ENCODE measurements around the gene FAM72D.
"Not testable (repeated sequence)": the region's sequence is repeated elsewhere in the genome, so short reads cannot be mapped to it uniquely, and the experiment has no call there.

DNA sequence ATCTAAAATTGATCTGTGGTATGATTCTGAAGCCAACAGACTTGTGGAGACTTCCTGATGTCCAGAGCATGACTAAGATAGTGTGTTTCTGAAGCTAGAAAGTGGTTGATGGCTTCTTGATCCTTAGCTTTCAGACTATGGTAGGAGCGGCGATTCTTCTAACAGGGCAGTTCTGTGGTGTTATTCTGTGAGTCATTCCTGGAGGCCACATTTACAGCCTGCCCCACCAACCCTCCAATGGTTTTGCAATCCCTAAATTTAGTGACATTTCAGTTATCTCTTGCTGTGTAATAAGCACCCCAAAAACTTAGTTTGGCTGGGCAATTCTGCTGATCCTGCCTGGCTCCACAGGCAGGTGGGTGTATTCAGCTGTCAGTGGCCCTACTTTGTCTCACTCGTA lies 24.1 kb downstream of the FAM72D start:
- TF ChIP-seq CTCF (conservative IDR thresholded peaks at IDR 0.05); EZH2 (IDR thresholded peaks at IDR 0.05; ENCODE audit: low read depth): not testable (repeated sequence)
